Heart right ventricle (tissue), 16 donors: ENCODE results near the gene UTP25. TPM values are rescaled to one million over a fixed set of nuclear protein-coding genes. Genes with fewer than 3 reads are reported as not detected.

Experiments
- ATAC-seq, 8 donors: fragments of 200-7000 bp; cut with Tn5 transposase; one replicate each; pipeline ENCODE4 v1.9.1; 2020; ENCODE audit warnings: mild to moderate bottlenecking in 8 of 8, moderate library complexity in 8 of 8, moderate number of reproducible peaks in 1 of 8
- DNase-seq, 2 donors: peaks; one replicate each; pipeline ENCODE4 v3.0.0-alpha.2; 2020
- H3K27ac ChIP-seq, 10 donors: fragments of 200-600 bp; sonication (generic) in 2 of 10; one replicate each; pipeline versions ENCODE4 v1.5.0 to v1.8.0; 2020 to 2022; ENCODE audit warnings: mild to moderate bottlenecking in 3 of 10
- H3K27me3 ChIP-seq, 7 donors: fragments of 200-600 bp; one replicate each; pipeline ENCODE4 v1.8.0; 2021 to 2022; ENCODE audit warnings: mild to moderate bottlenecking in 2 of 7
- H3K36me3 ChIP-seq, 9 donors: fragments of 200-600 bp; sonication (generic) in 1 of 9; one replicate each; pipeline versions ENCODE4 v1.5.0 to v1.8.0; 2020 to 2022; ENCODE audit warnings: mild to moderate bottlenecking in 2 of 9
- H3K4me1 ChIP-seq, 9 donors: fragments of 200-600 bp; sonication (generic) in 1 of 9; one replicate each; pipeline versions ENCODE4 v1.5.0 to v1.8.0; 2020 to 2022; ENCODE audit warnings: mild to moderate bottlenecking in 4 of 9
- H3K4me3 ChIP-seq, 10 donors: fragments of 200-600 bp; sonication (generic) in 2 of 10; one replicate each; pipeline versions ENCODE4 v1.5.0 to v1.8.0; 2020 to 2022; ENCODE audit warnings: mild to moderate bottlenecking in 7 of 10, moderate library complexity in 2 of 10
- H3K9me3 ChIP-seq, 11 donors: fragments of 200-600 bp in 10 of 11; sonication (generic) in 2 of 11; one replicate each; pipeline versions ENCODE4 v1.5.0 to v1.8.0; 2013 to 2022; ENCODE audit warnings: mild to moderate bottlenecking in 2 of 11, control low read depth in 1 of 11, moderate library complexity in 1 of 11
- WGBS, 2 donors: extraction: QIAGEN DNeasy Blood & Tissue Kit; methylation state at CpG; one replicate each; pipeline ENCODE4 v1.1.7; 2013; ENCODE audit warnings: inconsistent platforms in 1 of 2; 5-methylcytosine and 5-hydroxymethylcytosine counted together
- intact Hi-C, 10 donors: fragments of 100-400 bp; cut with DNase I; formaldehyde crosslinking; loops; one replicate each; pipeline versions ENCODE4 v1.11.1 to v1.14.2; 2022
- polyA plus RNA-seq, 2 donors: library from polyadenylated mRNA; stranded (reverse); fragments of 200-250 nt; gene quantifications; one replicate each; pipeline ENCODE4 v1.2.3, GENCODE V29; 2013
- total RNA-seq, 10 donors: library from RNA; stranded (reverse); fragmentation: NEBNext Ultra II Directional in 3 of 10; extraction: Animal tissue kit (Norgen Biotek cat#: 25700) in 3 of 10; gene quantifications; one replicate each; pipeline versions ENCODE4 v1.2.1 to v1.2.4, GENCODE V29; 2021 to 2023
- TF ChIP-seq, protein P1 (sequence below), 9 donors: fragments of 200-600 bp; sonication (generic) in 2 of 9; IDR thresholded peaks; one replicate each; pipeline versions ENCODE4 v1.5.0 to v1.8.0; 2021 to 2022; ENCODE audit warnings: antibody characterized with exemption in 9 of 9, mild to moderate bottlenecking in 5 of 9, moderate library complexity in 1 of 9
- donor health status: Arrhythmogenic right ventricular cardiomyopathy.
- donor health status: ischemic (EF 13 %, LVEDD 7.1; RV severe dilation, severe dysfunction).
- donor health status: healthy with polysubstance abuse.
- donor health status: DM: no; HTN: yes; CAD: no.
- donor health status: DM: no; HTN: no; CAD: no.
- donor health status: ischemic (EF 25% LVEDD 6.9; RV normal size, moderate dysfunction).
- donor health status: ischemic (EF 25% LVEDD 5.7; RV mildly dilated, moderate dysfunction).
- donor health status: healthy.
- donor health status: DM: yes; HTN: yes; CAD: no.
- donor health status: Ischemic cardiomyopathy.
- donor health status: ischemic (EF 35%, LVEDD 5.7; RV mildly dilated, moderate dysfunction).
- donor health status: nonischemic (EF 11% LVEDD 7.7; RV severe dilation, severe dysfunction).
- donor health status: DM: yes; HTN: yes; CAD: no.
- donor health status: PGD.
- donor health status: ischemic (EF 29% LVEDD 5.4; RV normal size, mild dysfunction).
- donor health status: nonischemic (EF 23%, LVEDD 6.1; RV moderate dilation, normal function).

Gene UTP25
- total and polyA plus RNA-seq, 12 donors, result 0.73 to 4.2 (median 3.1) TPM

DNA sequence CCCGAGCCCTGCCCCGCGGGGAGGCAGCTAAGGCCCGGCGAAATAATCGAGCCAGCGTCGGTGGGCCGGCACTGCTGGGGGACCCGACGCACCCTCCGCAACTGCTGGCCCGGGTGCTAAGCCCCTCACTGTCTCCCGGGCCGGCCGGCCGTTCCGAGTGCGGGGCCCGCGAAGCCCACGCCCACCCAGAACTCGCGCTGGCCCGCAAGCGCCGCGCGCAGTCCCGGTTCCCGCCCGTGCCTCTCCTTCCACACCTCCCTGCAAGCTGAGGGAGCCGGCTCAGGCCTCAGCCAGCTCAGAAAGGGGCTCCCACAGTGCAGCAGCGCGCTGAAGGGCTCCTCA lies 61.3 kb downstream of the UTP25 start:
- ATAC-seq (no peak), DNase-seq (no peak)
- TF ChIP-seq, protein P1, sequence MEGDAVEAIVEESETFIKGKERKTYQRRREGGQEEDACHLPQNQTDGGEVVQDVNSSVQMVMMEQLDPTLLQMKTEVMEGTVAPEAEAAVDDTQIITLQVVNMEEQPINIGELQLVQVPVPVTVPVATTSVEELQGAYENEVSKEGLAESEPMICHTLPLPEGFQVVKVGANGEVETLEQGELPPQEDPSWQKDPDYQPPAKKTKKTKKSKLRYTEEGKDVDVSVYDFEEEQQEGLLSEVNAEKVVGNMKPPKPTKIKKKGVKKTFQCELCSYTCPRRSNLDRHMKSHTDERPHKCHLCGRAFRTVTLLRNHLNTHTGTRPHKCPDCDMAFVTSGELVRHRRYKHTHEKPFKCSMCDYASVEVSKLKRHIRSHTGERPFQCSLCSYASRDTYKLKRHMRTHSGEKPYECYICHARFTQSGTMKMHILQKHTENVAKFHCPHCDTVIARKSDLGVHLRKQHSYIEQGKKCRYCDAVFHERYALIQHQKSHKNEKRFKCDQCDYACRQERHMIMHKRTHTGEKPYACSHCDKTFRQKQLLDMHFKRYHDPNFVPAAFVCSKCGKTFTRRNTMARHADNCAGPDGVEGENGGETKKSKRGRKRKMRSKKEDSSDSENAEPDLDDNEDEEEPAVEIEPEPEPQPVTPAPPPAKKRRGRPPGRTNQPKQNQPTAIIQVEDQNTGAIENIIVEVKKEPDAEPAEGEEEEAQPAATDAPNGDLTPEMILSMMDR (IDR thresholded peaks at IDR 0.05), result no peak
- no peaks in the 10 kb centered on the region for H3K36me3 ChIP-seq
- 81 to 88% methylated on average over 35 of the region's 35 CpGs for WGBS, 2 donors
- peaks cover 0 to 5% (median 0%) of the 10 kb centered on the region in 9 donors for H3K4me1 ChIP-seq
- intact Hi-C loops, result no loop called here
- peaks cover 0 to 29% (median 20%) of the 10 kb centered on the region in 7 donors for H3K27me3 ChIP-seq
- no peak overlapping the region for H3K4me3 ChIP-seq
- H3K27ac ChIP-seq, result no peak overlapping the region
- peaks cover 0 to 14% (median 0%) of the 10 kb centered on the region in 11 donors for H3K9me3 ChIP-seq

DNA sequence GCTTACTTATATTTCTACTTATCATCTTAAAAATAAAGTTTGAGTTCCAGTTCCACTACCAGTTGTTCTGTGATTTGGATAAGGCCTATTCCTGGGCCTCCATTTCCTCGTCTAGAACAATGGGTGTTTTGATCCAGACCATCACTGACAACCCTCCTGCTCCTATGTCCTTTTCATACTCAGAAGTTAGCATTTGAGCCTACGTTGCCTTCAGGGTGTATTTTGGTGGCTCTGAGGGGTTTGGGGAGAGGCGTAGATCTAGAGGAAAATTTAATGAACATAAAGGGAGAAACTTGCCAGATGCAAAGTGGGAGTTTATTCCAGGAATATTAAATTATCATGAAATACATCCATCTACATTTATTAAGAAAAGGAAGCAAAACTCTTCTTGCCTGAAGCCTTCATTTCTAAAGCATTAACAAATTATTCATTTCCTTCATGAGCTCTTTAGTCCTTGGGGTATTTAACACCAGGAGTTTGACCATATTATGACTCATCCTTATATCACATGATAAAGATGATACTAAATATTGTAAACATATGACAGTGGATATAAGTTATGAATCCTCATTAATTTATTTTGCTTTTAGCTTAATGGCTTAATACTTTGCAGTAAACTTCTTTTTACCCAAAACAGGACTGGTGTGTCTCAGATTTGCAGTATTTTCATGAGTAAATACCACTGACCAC lies 63.0 kb downstream of the UTP25 start:
- TF ChIP-seq, protein P1 (IDR thresholded peaks at IDR 0.05), result no peak
- 45 to 68% methylated on average over 3 of the region's 3 CpGs for WGBS, 2 donors
- H3K27ac ChIP-seq, result no peak overlapping the region
- DNase-seq (no peak), ATAC-seq (no peak)
- peaks cover 0 to 19% (median 13%) of the 10 kb centered on the region in 7 donors for H3K27me3 ChIP-seq
- H3K4me3 ChIP-seq, result no peak overlapping the region
- H3K36me3 ChIP-seq, result no peaks in the 10 kb centered on the region
- peaks cover 0 to 14% (median 0%) of the 10 kb centered on the region in 11 donors for H3K9me3 ChIP-seq
- H3K4me1 ChIP-seq, result no peaks in the 10 kb centered on the region
- intact Hi-C loops, result no loop called here

DNA sequence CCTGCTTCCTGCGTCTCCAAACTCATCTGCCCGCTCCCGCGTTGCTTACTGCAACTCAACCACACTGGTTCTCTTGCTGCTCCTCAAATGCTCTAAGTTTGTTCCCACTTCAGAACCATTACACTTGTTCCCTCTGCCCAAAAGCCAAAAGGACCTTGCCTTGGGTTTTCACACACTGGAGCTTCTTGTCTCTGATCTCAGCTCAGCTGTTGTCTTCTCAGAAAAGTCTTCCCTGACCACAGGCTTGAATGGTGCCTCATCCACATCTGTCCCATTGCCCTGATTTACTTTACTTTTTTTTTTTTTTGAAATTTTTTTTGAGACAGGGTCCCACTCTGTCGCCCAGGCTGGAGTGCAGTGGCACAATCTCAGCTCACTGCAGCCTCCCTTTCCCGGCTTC lies 66.0 kb downstream of the UTP25 start:
- Histone ChIP-seq H3K4me3 (no peak overlapping the region), H3K36me3 (no peaks in the 10 kb centered on the region), H3K27me3 (peaks cover 0 to 9% (median 0%) of the 10 kb centered on the region in 7 donors), H3K9me3 (peaks cover 0 to 14% (median 0%) of the 10 kb centered on the region in 11 donors), H3K27ac (no peak overlapping the region), H3K4me1 (no peaks in the 10 kb centered on the region)
- 84 to 85% methylated on average over 6 of the region's 6 CpGs for WGBS, 2 donors
- no peak for DNase-seq
- intact Hi-C loops, result no loop called here
- no peak for ATAC-seq
- TF ChIP-seq, protein P1 (IDR thresholded peaks at IDR 0.05), result no peak

DNA sequence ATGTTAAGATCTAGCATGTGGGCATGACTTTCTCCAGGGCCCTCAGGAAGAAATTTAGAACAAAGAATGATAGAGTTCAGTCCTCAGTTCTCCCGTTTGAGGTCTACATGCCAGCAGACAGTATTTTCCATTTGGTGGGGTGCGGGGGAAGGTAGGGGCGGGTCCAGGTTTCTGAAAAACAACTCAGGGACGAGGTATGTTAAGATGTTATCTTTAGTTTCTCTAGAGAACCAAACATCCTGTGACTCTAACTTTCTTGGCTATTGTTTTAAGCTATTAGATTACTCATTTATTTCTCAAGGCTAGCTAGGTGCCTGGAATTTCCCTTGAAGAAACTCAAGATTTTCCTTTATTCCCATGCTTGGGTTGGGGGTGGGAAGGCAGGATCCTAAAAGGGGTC lies 67.9 kb downstream of the UTP25 start:
- Histone ChIP-seq H3K27ac (no peak overlapping the region), H3K4me3 (no peak overlapping the region), H3K4me1 (no peaks in the 10 kb centered on the region), H3K27me3 (peaks cover 0 to 9% (median 0%) of the 10 kb centered on the region in 7 donors), H3K36me3 (no peaks in the 10 kb centered on the region), H3K9me3 (peaks cover 0 to 13% (median 0%) of the 10 kb centered on the region in 11 donors)
- TF ChIP-seq, protein P1 (IDR thresholded peaks at IDR 0.05), result no peak
- DNase-seq, result no peak
- WGBS, 2 donors, result 43 to 60% methylated on average over 4 of the region's 4 CpGs
- intact Hi-C loops, result no loop called here
- no peak for ATAC-seq
